GM12878 (cell line): Measurements from ENCODE around the gene SORL1. TPM values are rescaled to one million over a fixed set of nuclear protein-coding genes. Genes with fewer than 3 reads are reported as not detected.

Experiments
- ATAC-seq: fragments of 200-7000 bp; cut with Tn5 transposase; 3 replicates; pipeline ENCODE4 v1.9.1; 2020; ENCODE audit warnings: mild to moderate bottlenecking, moderate library complexity
- BruUV-seq: library from RNA; stranded (reverse); fragments of 400-500 nt; replicated peaks from 2 replicates; lab custom pipeline; 2021; lab: Mats Ljungman, UMichigan
- CTCF ChIA-PET: fragments of 300-600 bp; sonication (Branson Sonifier 250); formaldehyde crosslinking; extraction: SDS; loops from one replicate; lab custom pipeline; 2021; ENCODE audit warnings: inconsistent platforms; lab: Yijun Ruan, JAX
- POLR2A ChIA-PET: fragments of 350-600 bp; formaldehyde crosslinking; extraction: SDS; loops from one replicate; lab custom pipeline; 2021; ENCODE audit warnings: inconsistent platforms; lab: Charles Lee
- RAD21 ChIA-PET: fragments of 300-600 bp; sonication (Branson Sonifier 250); formaldehyde crosslinking; loops from one replicate; lab custom pipeline; 2023; ENCODE audit warnings: antibody characterized with exemption; ENCODE audit not compliant: unreplicated experiment; lab: Charles Lee
- SMC1A ChIA-PET: fragments of 300-600 bp; sonication (Branson Sonifier 250); formaldehyde crosslinking; loops from one replicate; lab custom pipeline; 2023; ENCODE audit not compliant: unreplicated experiment, uncharacterized antibody; lab: Charles Lee
- DNase-seq: peaks from one replicate; pipeline ENCODE4 v3.0.0-alpha.2; 2011; ENCODE audit warnings: low read depth, low spot score
- FAIRE-seq: peaks from 3 replicates; lab custom pipeline; 2011; peaks lifted over from hg19 to GRCh38; lab: Jason Lieb, UNC
- H2AFZ ChIP-seq: 2 replicates; pipeline ENCODE4 v1.6.0; 2011; ENCODE audit warnings: low read depth, low read length, control low read depth; ENCODE audit not compliant: control insufficient read depth
- H3K27ac ChIP-seq: 2 replicates; pipeline ENCODE4 v1.5.1; 2011; ENCODE audit warnings: control low read depth; ENCODE audit not compliant: control insufficient read depth, insufficient read depth
- H3K27me3 ChIP-seq, 2 experiments: replicated peaks in 1 of 2; 2 replicates each; pipeline versions ENCODE4 v1.6.0 to v1.6.1; 2011; ENCODE audit warnings: low read length in 1 of 2; ENCODE audit not compliant: control insufficient read depth in 2 of 2, insufficient read depth in 2 of 2
- H3K36me3 ChIP-seq, 2 experiments: 2 replicates each; pipeline ENCODE4 v1.5.1; 2011; ENCODE audit warnings: low read length in 1 of 2; ENCODE audit not compliant: control insufficient read depth in 2 of 2, insufficient read depth in 2 of 2
- H3K4me1 ChIP-seq: 2 replicates; pipeline ENCODE4 v1.6.1; 2011; ENCODE audit warnings: mild to moderate bottlenecking, low read length, moderate library complexity, mixed read lengths; ENCODE audit not compliant: control insufficient read depth, insufficient read depth
- H3K4me2 ChIP-seq: 2 replicates; pipeline ENCODE4 v1.6.0; 2011; ENCODE audit warnings: control low read depth; ENCODE audit not compliant: control insufficient read depth, insufficient read depth
- H3K4me3 ChIP-seq: fragments of 200-600 bp; sonication (generic); 2 replicates; pipeline ENCODE4 v1.5.1; 2016
- H3K79me2 ChIP-seq: 2 replicates; pipeline ENCODE4 v1.6.0; 2011; ENCODE audit warnings: low read length; ENCODE audit not compliant: control insufficient read depth, insufficient read depth
- H3K9ac ChIP-seq: 2 replicates; pipeline ENCODE4 v1.8.0; 2011; ENCODE audit warnings: low read length, control low read depth, mixed read lengths; ENCODE audit not compliant: control insufficient read depth, insufficient read depth
- H3K9me3 ChIP-seq: replicated peaks from 3 replicates; pipeline ENCODE4 v1.5.1; 2011; ENCODE audit warnings: mild to moderate bottlenecking, low read length; ENCODE audit not compliant: control insufficient read depth, insufficient read depth
- H4K20me1 ChIP-seq: 2 replicates; pipeline ENCODE4 v1.6.0; 2011; ENCODE audit not compliant: control insufficient read depth, insufficient read depth
- ATF3 ChIP-seq: IDR thresholded peaks from 2 replicates; pipeline ENCODE4 v1.6.1; 2011; ENCODE audit warnings: low read depth, mild to moderate bottlenecking, low read length, moderate library complexity, borderline replicate concordance; ENCODE audit errors: extremely low read depth
- BCL11A ChIP-seq: IDR thresholded peaks from 2 replicates; pipeline ENCODE4 v1.6.1; 2011; ENCODE audit warnings: low read depth, low read length
- CREB1 ChIP-seq: IDR thresholded peaks from 2 replicates; pipeline ENCODE4 v1.6.1; 2012; ENCODE audit warnings: low read depth, mild to moderate bottlenecking, inconsistent platforms
- E2F8 ChIP-seq: fragments of 450-650 bp; IDR thresholded peaks from 2 replicates; pipeline ENCODE4 v1.6.1; 2018; ENCODE audit warnings: mild to moderate bottlenecking, low read depth, moderate library complexity; ENCODE audit not compliant: partially characterized antibody
- EED ChIP-seq: sonication (generic); IDR thresholded peaks from 2 replicates; pipeline ENCODE4 v1.6.1; 2016; ENCODE audit warnings: antibody characterized with exemption, low read depth
- NR2C2 ChIP-seq: IDR thresholded peaks from 2 replicates; pipeline ENCODE4 v1.6.1; 2011; ENCODE audit warnings: borderline replicate concordance, low read depth; ENCODE audit not compliant: control insufficient read depth, insufficient read length
- POLR2AphosphoS2 ChIP-seq: IDR thresholded peaks from 2 replicates; pipeline ENCODE4 v1.6.1; 2011; ENCODE audit warnings: low read depth, mild to moderate bottlenecking, low read length, improper control_type of control experiment, moderate library complexity
- RUNX3 ChIP-seq: IDR thresholded peaks from 2 replicates; pipeline ENCODE4 v1.6.1; 2012; ENCODE audit warnings: low read length, inconsistent platforms
- SPI1 ChIP-seq: IDR thresholded peaks from 2 replicates; pipeline ENCODE4 v1.6.1; 2011; ENCODE audit warnings: low read depth, mild to moderate bottlenecking, low read length, moderate library complexity, borderline replicate concordance; ENCODE audit not compliant: insufficient read depth
- STAT1 ChIP-seq: fragments of 450-650 bp; conservative IDR thresholded peaks from 2 replicates; pipeline ENCODE4 v1.6.1; 2014; ENCODE audit warnings: antibody characterized with exemption, mild to moderate bottlenecking
- STAT3 ChIP-seq: IDR thresholded peaks from 2 replicates; pipeline ENCODE4 v1.6.1; 2011; ENCODE audit warnings: low read depth, low read length, improper control_type of control experiment
- SUPT20H ChIP-seq: IDR thresholded peaks from 2 replicates; pipeline ENCODE4 v1.6.1; 2011; ENCODE audit warnings: low read depth, mild to moderate bottlenecking, low read length, moderate library complexity, borderline replicate concordance; ENCODE audit not compliant: control insufficient read depth
- TARDBP ChIP-seq: IDR thresholded peaks from 2 replicates; pipeline ENCODE4 v1.6.1; 2016; ENCODE audit warnings: borderline replicate concordance
- WRNIP1 ChIP-seq: IDR thresholded peaks from 2 replicates; pipeline ENCODE4 v1.6.1; 2011; ENCODE audit warnings: low read depth, low read length, improper control_type of control experiment, borderline replicate concordance
- YY1 ChIP-seq: IDR thresholded peaks from 2 replicates; pipeline ENCODE4 v1.6.1; 2011; ENCODE audit warnings: low read depth, mild to moderate bottlenecking, low read length
- ZNF217 ChIP-seq: fragments of 450-650 bp; IDR thresholded peaks from 2 replicates; pipeline ENCODE4 v1.6.1; 2017; ENCODE audit warnings: antibody characterized with exemption, mild to moderate bottlenecking
- WGBS: methylation state at CpG from one replicate; pipeline ENCODE4 v1.1.6; 2016; ENCODE audit warnings: low lambda C conversion rate; ENCODE audit not compliant: insufficient replicate concordance, insufficient coverage; ENCODE audit errors: missing lambda C conversion rate; 5-methylcytosine and 5-hydroxymethylcytosine counted together
- in situ Hi-C: fragments of 300-500 bp; cut with MboI; formaldehyde crosslinking; loops from 9 replicates; pipeline ENCODE4 v1.14.3; 2018; ENCODE audit warnings: mixed read lengths
- intact Hi-C: fragments of 100-400 bp; cut with micrococcal nuclease; formaldehyde crosslinking; loops from one replicate; pipeline ENCODE4 v1.14.2; 2022; ENCODE audit not compliant: unreplicated experiment
- polyA plus RNA-seq, 11 experiments: library from polyadenylated mRNA; depleted of rRNA in 4 of 11; unstranded in 6 of 11; stranded (reverse) in 5 of 11; fragments of >200 nt; fragmentation: Nextera tagmentation in 4 of 11; fragmentation: Illumina TruSeq in 1 of 11; extraction: Ambion mirVana in 4 of 11; extraction: Trizol in 1 of 11; gene quantifications; 1 replicate in 1 of 11; 2 replicates in 10 of 11; pipeline versions ENCODE4 v1.2.1 to v1.2.3, GENCODE V29; 2011 to 2016; ENCODE audit warnings: inconsistent platforms in 2 of 11, missing spikeins in 2 of 11, low read depth in 1 of 11
- total RNA-seq, 4 experiments: library from RNA; depleted of rRNA in 3 of 4; stranded (reverse); fragments of >200 nt in 3 of 4; fragmentation: Illumina TruSeq in 1 of 4; extraction: Trizol in 1 of 4; gene quantifications; 2 replicates each; pipeline versions ENCODE4 v1.2.1 to v1.2.3, GENCODE V29; 2013 to 2021

Gene SORL1
- total and polyA plus RNA-seq, 10 of the 15 experiments (the other 5 are each of a cell fraction or from before 2014, with no cell fraction given), result 20.2 to 107 (median 59.9) TPM

- TF ChIP-seq ATF3, result no peak
- no peak for TF ChIP-seq WRNIP1
- TF ChIP-seq NR2C2, result no peak
- no peak for TF ChIP-seq TARDBP
- TF ChIP-seq STAT3, result no peak
- TF ChIP-seq RUNX3, result 0 out of 2 replicates have a peak, but pooled peaks have one; percentile 9
- no peak for TF ChIP-seq ZNF217
- TF ChIP-seq BCL11A, result no peak
- no peak for TF ChIP-seq SUPT20H
- TF ChIP-seq POLR2AphosphoS2, result no peak
- peak; percentile 54; the same call in 1 of the 2 replicates for TF ChIP-seq SPI1
- TF ChIP-seq YY1, result peak; percentile 49; the same call in 1 of the 2 replicates
These were observed 98.3 kb downstream of the SORL1 start (continued) for GRCh38 chr11:121550247-121551030.

GRCh38 chr11:121551463-121551862 lies 99.3 kb downstream of the SORL1 start:
- H3K9me3 ChIP-seq, result no peaks in the 10 kb centered on the region
- FAIRE-seq, result no peak
- POLR2A ChIA-PET, result interaction anchor here (1.1 kb wide), 1 partner anchor 8 kb away, joined by 3 read pairs; no protein-coding TSS in a partner anchor
- RAD21 ChIA-PET, result no interaction called here
- no peaks in the 10 kb centered on the region for H3K27me3 ChIP-seq
- ATAC-seq, result peak; percentile 74
- DNase-seq, result no peak
- no peak overlapping the region for H2AFZ ChIP-seq
- no peak overlapping the region for H3K4me3 ChIP-seq
- H3K9ac ChIP-seq, result no peak overlapping the region
- H3K27ac ChIP-seq, result peak overlapping the region; percentile 40; the same call in 1 of the 2 replicates
- H4K20me1 ChIP-seq, result no peaks in the 10 kb centered on the region
- peaks cover 29 to 57% of the 10 kb centered on the region in 2 experiments for H3K36me3 ChIP-seq
- no TSS peak for BruUV-seq
- intact Hi-C loops (no loop called here), in situ Hi-C loops (no loop called here)
- SMC1A ChIA-PET, result interaction anchor here (0.8 to 1.6 kb wide), 5 partner anchors 9 to 105 kb away, joined by 3 to 4 read pairs (median 4); no protein-coding TSS in a partner anchor
- peaks cover 18% of the 10 kb centered on the region for H3K4me1 ChIP-seq
- peaks cover 2% of the 10 kb centered on the region; the same call in 1 of the 2 replicates for H3K79me2 ChIP-seq
- TF ChIP-seq RUNX3, result peak; percentile 76
- 0 out of 2 replicates have a peak, but pooled peaks have one; percentile 29 for TF ChIP-seq CREB1
- TF ChIP-seq E2F8, result no peak
- 0 out of 2 replicates have a peak, but pooled peaks have one; percentile 30 for TF ChIP-seq EED
- TF ChIP-seq STAT1, result no peak
- CTCF ChIA-PET, result interaction anchor here (0.6 kb wide), 1 partner anchor 1032 kb away, joined by 3 read pairs; no protein-coding TSS in a partner anchor
- 34% methylated on average over 5 of the region's 5 CpGs for WGBS
- H3K4me2 ChIP-seq, result no peak overlapping the region
